OCI-M1 (cell line): ENCODE data around the gene KCTD16.

Experiments
- DNase-seq: peaks from one replicate; lab custom pipeline; 2025; lab: John Stamatoyannopoulos, UW

The KCTD16 gene

DNA sequence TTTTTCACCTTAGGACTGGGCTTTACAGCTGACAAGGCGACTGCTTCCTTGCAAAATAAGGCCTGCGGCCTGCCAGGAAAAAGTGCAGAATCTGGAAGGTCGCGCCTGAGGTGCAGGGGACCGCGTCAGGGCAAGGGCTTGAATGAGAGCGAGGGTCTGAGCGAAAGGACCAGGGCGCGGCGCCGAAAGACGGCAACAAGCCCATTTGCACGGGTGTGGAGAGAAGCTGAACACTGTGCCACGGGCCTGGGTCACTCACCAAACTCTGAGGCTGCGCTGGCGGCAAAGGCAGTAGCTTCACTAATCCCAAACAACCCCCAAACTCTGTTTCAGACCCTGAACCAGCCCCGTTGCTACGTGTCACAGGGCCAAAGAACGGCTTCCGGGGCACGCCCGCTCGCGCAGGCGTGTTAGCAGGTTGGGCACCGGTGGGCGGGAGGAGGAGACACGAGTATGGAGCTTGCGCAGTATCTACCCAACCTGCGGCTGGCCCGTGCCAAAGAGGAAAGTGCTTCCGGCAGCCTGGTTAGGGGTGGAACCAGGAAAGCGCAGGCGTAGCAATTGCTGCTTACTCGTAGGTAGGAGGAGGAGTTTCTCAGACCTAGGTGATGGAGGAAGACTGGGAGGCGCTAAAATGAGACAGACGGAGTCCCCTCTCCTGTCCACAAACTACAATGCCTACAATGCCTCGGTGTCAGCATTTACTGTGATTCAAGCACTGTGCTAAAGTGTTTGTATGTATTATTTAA, at the start of gene KCTD16, which contains the start of gene YIPF5:
TSS of gene KCTD16 (plus strand) at position 598 of the 749 bp plus-strand sequence.
TSS of gene YIPF5 (minus strand) at position 384 of the 749 bp plus-strand sequence. CDS start 704 bp downstream, outside the sequence.
- DNase-seq: peak; percentile 98

DNA sequence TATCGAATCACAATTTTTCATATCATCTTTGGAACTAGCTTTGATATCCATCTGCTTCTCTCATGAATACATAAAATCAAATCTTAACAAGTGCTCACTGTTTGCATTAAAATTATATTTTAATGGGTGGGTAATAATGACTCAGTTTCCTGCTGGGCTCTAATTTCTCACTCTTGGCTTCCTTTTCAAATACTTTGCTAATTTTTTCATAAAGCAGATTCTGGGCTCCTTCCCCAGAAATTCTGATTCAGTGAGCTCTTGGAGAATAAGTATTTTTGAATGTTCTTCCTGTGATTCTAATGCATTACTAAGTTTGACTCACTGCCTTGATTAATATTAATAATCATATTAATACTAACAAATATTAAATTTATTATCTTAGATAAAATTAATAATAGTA, 49.1 kb upstream of the KCTD16 start:
- no peak for DNase-seq

DNA sequence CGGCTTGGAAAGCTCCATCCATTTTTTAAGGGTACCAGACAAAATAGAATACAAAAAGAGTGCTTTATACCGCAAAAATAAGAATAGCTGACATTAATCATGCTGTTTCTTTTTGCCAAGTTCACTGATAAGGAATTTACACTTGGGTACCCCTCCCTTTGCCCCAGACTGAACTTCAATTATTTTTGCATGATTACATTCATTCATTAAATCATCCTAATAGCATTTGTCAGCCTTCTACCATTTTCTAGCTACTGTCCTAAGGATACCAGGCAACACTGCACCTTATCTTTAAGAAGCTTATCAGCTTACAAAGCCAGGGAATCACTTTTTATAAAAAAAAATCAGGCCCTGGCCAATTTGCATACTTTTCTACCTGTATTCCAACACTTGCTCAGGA, 48.6 kb upstream of the KCTD16 start:
- DNase-seq: no peak

DNA sequence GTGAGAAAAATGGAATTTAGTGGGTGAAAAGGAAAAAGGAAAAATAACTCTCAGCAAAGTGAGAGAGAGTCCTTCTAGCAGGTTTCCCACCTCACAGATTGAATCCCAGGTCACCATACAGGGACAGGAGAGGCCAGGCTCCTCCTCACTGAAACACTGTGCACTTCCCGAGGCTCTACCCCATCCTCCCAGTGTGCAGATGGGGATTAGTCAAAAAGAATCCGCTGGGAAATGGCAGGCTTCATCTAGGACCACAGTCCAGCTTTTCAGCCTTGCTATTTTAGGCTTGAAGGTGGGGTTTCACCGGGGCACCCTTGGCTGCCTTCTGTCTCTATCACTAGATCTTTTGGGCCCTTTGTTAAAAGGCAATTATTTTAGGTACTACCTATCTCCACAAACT, 48.0 kb upstream of the KCTD16 start:
- DNase-seq: no peak

DNA sequence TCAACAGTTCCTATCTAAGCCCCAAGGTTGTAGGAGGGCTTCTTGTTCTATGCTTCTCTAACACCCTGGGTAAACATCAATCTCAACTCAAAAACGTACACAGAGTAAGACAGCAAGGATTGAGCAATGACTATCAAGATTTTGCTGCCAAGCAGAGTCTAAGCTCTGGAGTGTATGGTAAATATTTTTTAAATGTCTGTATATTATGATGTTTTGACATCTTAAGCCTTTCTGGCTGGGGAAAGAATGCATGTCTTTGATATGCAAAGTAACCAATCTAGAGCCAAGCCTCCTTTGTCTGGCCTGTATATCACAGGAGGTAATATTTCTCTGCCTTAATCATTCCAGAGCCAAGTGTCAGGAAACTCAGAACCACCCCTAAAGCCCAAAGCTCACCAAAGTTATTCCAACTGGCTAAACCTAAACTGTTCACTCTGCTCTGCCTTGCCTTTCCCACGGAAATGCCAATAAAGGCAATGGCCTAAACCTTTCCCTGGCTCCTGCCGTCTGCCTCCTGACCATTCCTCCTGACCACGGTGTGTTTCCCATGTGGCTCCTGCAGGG, 45.4 kb upstream of the KCTD16 start:
- no peak for DNase-seq

DNA sequence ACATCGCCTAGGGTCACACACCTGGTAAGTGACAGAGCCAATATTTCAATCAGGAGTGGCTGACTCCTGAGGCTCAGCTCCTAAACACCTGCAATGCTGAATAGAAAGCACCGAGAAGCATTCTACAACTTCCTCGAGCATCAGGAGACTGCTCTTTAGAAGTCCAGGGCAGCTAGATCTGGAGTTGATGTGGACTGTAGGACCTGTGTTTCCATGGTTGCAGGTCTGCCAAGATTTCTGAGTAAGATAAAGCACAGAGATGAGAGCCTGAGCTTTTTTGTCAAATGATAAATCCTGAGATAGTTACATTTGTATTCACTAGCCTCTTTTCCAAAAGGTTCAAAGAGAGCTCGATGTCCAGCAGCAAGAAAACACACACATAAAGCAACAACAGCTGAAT, 44.0 kb upstream of the KCTD16 start:
- no peak for DNase-seq

DNA sequence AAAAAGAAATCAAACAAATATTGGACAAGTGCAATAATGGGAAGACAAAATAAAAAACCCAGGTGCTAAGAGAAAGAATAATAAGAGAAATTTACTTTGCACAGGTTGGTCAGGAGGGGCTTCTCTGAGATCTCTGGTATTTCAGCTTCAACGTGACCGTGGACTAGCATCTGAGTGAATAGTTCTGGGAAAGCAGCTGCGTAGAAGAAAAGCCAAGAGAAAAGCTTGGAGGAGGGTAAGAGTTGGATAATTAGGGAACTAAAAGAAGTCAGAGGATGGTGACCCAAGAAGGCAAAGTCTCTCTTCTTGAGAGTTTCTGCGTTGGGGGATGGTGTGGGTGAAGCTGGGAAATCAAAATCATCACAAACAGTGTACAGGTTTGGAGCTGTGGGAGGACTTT, 41.8 kb upstream of the KCTD16 start:
- DNase-seq: no peak

DNA sequence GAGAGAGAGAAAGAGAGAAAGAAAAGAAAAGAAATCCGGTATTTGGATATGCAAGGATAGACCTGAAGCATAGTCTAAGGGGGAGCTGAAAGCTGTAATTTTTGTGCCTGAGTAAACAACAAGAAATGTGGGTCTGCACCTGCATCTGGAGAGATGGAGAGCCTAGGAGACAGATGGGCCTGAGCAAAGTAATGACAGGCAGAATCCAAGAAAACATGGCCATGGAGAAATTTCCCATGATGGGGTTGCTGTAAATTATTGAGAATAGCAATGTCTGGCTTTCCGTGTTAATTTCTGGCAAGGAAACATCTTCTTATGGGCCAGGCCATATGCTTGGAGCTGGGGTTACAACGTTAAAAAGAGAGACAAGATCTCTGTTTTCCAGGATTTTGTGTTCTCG, 40.4 kb upstream of the KCTD16 start:
- no peak for DNase-seq

DNA sequence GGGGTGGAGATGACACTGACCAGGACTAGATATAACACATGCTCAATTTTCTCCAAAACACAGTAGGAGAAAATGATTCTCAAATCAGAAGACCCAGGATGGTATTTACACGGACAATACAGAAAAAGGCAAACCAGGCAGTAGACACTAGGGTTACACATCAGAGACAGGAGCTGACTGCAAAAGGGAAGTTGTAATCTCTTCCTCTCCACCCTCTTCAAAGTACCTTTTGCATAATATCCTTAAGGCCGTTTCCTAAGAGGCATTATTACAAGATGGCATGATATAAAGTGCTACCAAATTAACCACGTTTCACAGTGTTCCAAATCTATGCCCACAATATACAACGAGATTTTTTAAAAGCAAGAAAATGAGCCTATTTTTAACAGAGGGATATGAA, 39.4 kb upstream of the KCTD16 start:
- DNase-seq: no peak

DNA sequence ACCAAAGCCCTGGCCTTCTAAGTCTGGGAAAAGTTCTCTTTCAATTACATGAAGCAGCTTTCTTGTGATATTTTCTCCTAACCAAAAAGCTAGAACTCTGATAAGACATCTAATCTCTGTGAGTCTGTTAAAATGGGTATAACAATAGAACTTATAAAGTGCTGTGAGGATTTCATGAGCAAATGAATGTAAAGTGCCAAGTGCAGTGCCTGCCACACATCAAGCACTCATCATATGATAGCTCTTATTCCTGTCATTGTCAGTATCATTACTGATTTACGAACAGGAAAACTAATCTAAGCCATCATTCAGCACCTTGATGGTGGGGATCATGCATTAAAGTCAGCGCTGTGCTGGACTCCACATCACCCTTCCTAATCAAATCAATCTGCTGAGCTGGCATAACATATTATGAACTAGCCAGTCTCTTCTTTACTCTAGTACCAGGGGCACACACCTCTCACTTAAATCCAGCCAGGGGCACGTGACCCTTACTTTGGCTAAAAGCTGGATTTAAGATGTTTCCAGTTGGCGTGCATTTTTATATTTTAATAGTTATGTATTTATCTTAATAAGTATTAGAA, 37.5 kb upstream of the KCTD16 start:
- no peak for DNase-seq

DNA sequence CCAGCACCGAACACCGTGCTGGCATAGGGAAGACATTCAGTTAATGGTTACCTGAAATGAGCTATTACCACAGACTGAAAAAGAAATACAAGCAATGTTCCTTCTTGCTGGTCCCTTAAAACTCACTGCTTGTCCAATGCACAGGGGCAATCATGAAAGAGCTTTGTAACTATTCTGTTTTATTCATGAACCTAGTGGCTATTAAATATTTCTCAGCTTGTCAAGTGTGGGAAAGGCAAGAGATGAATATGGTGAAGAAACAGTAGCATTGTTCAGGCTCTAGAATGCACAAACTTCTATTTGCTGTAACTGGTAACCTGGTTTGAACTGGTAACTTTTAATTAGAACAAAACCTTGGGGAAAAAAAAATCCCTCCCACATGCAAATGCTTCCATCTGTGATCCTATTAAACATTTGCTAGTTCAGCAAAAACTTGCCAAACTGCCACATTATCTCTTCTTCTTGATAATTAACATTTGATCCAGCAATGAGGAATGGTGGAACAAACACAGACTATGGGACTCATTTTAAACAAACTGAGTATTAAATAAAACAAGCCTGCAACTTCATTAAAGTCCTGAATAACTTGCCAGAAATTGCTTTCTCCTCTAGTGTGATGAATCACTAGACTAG, 36.4 kb upstream of the KCTD16 start:
- DNase-seq: no peak

DNA sequence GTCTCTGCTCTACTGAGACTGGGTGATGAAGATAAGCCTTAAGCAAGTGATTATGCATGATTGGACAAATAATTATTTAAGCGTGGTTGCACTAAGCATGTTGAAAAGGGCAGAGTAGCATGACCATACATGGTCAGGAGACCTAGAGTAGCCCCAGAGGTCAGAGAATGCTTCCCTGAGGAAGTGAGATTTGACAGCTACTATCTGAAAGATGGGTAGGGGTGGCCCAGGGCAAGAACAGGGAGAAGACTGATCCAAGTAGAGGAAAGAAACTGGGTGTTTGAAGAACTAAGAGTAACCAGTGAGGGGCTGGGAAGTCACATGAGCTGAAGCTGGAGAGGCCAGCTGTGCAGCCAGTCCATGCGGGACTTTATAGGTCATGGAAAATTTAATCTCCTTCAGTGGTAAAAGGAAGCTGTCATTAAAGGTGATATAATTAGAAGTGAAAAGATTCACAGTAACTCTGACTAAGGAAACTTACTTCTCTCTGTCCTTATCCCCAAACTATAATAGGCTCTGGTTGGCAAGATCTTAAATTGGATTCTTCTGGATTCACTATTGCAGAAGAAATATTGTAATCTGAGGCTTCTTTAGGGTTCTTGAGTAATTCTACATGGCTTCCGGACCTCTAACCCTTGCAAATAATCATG, 35.4 kb upstream of the KCTD16 start:
- DNase-seq: no peak

DNA sequence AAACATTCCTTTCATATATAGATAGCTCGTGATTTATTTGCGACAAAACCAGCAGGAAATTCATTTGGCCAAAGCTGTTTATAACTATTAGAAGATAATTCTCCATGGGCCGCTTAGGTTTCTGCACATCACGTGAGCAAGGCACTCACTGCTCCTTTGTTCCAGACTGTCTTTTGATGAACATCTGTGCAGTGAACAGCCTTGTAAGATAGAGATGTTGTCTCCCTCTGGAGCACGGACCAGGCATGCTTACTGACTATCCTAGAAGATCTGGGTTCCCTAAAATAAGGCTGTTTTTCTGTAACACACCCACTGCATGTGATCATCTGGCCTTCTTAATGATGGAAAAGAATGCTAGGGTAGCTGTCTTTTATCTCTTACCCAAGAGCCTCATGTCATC, 31.1 kb upstream of the KCTD16 start:
- DNase-seq: no peak

DNA sequence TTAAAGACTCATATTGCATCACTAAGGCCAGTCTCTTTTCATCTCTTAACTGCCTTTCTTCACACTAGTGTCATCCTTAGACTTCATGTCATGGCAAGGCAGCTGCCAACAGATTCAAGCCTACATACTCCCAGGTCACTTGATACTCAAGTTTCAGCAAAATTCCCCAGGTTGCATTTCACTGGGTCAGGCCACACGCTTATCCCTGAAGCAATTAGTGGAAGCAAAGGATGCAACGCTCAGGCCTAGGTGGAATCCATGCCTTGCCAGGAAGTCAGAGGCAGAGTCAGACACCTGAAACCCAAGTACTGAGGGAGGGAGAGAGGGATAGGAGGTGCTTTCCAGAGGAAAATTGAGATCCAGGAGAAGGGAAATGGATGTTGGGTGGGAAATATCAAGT, 29.1 kb upstream of the KCTD16 start:
- no peak for DNase-seq

DNA sequence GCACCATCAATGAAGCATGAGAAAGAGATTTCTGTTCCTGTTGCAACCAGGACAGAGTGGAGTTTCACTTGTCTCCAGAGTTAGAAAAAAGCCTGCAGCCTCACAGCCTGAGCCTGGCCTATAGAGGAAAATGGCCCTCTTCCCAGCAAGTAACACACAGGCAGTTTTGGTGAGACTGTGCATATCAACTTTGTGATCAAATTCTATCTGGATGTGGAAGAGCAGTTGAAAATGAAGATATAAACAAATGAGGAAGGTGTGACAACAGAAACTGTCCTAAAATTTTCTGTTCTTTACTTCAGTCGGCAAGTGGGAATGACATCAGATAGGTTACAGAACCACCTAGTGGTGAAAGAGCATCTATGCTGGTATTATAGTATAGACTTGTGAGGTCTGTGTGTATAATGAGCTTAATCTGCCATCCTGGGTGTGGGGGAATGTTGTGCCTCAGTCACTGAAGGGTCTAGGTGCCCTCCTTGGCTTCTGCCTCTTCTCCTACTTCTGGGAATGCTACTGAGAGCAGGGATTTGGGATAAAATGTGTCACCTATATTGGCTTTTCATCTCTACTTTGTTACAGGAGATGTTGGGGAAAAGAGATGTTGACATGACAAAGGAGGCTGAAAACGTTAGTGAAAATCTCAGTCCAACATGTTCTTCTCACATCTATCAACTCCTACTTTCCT, 28.4 kb upstream of the KCTD16 start:
- peak; percentile 76 for DNase-seq

DNA sequence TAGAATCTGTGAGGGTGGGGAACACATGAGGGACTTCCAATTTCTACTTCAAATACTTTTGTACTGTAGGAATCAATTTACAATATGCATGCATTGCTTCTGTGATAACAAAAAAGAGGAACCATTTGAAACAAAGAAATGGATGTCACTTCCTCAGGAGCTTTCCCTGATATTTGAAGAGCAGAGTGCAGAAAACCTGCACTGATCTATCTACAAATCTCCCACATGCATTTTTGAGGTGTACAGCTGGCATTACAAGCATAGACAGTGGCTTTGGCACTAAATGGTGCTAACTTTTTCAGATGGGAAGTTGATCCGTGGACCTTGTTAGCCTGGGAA, 27.9 kb upstream of the KCTD16 start:
- peak; percentile 69 for DNase-seq

DNA sequence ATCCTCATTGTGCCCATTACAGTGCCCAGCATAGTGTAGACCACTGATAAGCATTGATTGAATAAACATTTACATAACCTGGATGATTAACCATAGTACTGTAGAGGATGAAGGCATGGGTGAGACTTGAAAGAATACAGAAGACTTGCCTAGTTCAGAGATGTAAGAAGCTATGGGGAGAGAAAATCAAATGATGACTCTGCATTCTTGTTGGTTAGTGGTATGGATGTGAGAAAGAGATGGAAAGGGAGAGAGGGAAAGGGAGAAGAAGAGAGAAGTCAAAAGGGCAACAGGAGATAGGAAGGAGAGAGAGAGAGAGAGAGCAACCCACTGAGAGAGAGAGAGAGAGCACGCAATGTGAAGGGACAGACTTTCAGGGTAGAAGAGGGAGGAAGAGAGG, 27.0 kb upstream of the KCTD16 start:
- DNase-seq: no peak

DNA sequence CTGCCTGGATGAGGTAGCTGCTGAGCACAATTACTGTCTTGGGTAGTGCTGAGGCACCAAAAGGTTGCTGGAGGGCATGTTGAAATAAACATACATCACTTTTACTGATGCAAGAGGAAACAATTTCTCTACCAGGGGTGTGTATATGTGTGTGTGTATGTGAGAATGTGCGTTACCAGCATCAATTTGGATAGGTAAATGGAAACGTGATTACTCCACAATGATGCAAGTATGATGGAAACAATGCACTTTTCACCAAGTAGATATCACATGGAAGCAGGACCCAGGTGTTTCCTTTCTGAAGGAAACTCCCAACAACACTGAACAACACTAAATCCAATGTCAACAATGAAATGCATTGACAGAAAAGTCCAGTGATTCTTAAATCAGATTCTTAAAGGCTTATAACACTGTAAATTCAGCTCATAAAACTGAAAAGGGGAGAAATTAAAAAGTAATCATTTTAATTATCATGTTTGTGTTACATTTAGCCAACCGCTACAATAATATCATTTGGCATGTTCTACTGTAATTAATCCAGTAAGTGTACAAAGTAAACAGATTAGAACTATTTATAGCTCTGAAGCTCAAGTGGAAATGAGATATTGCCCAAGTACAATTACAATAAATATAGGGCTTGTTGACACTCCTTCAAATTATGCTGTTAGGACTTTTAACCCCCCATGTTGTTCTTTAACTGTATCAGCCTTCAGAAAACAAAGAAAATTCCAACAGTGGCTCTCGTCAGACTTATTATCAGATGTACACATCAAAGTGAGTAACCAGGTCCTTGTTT, 25.5 kb upstream of the KCTD16 start:
- no peak for DNase-seq

DNA sequence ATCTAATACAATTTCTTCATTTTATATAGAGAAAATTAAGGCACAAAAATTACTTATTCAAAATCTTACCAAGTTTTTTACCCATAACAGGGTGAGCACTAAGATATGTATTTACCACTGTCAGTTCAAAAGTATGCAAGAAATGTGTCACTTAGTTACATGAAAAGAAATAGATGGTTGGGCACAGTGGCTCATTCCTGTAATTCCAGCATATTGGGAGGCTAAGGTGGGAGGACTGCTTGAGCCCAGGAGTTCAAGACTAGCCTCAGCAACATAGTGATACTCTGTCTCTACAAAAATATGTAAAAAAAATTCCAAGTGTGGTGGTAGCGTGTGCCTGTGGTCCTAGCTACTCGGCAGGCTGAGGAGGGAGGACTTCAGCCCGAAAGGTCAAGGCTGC, 19.6 kb upstream of the KCTD16 start:
- DNase-seq: no peak

DNA sequence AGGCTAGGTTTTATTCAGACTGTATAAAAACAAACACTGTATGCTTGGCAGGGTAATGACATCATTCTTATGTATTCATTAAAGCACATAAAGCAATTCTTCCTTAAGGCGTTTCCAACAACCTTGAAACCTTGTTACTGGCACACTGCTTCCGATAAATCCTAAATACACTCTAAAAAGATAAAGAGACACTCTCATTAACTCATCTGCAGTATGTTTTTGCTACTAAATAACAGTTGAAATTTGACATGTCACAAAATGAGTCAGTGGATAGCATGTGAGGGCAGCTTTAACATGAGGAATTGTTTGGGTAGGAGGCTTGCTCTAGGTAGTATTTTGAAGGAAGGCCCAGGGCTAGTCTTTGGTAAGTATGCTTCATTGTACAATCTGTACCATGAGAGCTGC, 13.9 kb upstream of the KCTD16 start:
- no peak for DNase-seq

DNA sequence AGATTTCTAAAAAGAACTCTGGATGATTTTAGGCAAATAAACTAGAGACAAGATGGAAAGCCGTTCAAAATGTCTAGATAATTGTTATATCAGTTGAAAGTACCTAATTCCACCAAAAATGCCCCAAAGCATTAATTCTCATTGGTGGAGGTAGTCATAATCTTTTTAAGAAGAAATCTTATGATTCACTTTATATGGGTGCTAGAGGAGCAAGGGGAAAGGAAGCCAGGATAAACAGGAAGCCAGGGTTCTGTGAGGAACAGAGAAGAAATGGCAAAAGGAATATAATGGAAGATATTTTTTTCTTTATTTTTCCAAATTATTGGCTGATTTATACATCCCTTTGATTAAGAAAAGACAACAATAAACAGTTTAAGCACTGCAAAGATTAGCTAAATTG, 8.0 kb upstream of the KCTD16 start:
- no peak for DNase-seq
